Heart left ventricle (tissue), 13 donors: ENCODE results near the gene AAMP.

Experiments
- POLR2A ChIP-seq, 2 donors: fragments of 450-650 bp; IDR thresholded peaks; one replicate each; pipeline ENCODE4 v1.6.1; 2017; ENCODE audit warnings: antibody characterized with exemption in 2 of 2, mild to moderate bottlenecking in 2 of 2, moderate library complexity in 2 of 2
- TF ChIP-seq, protein P1 (sequence below), 12 donors: fragments of 200-600 bp; sonication (generic) in 4 of 12; IDR thresholded peaks; one replicate each; pipeline versions ENCODE4 v1.5.0 to v1.8.0; 2018 to 2022; ENCODE audit warnings: antibody characterized with exemption in 12 of 12, mild to moderate bottlenecking in 5 of 12
- donor health status: ischemic (EF 13 %, LVEDD 7.1; RV severe dilation, severe dysfunction).
- donor health status: DM: no; HTN: yes; CAD: no.
- donor health status: DM: no; HTN: no; CAD: no.
- donor health status: ischemic (EF 25% LVEDD 6.9; RV normal size, moderate dysfunction).
- donor health status: ischemic (EF 25% LVEDD 5.7; RV mildly dilated, moderate dysfunction).
- donor health status: ischemic (EF 35%, LVEDD 5.7; RV mildly dilated, moderate dysfunction).
- donor health status: nonischemic (EF 11% LVEDD 7.7; RV severe dilation, severe dysfunction).
- donor health status: DM: yes; HTN: yes; CAD: no.
- donor health status: PGD.
- donor health status: ischemic (EF 29% LVEDD 5.4; RV normal size, mild dysfunction).
- donor health status: nonischemic (EF 23%, LVEDD 6.1; RV moderate dilation, normal function).

GRCh38 chr2:218318241-218318640 is 48.3 kb upstream of the AAMP start:
- TF ChIP-seq, protein P1, sequence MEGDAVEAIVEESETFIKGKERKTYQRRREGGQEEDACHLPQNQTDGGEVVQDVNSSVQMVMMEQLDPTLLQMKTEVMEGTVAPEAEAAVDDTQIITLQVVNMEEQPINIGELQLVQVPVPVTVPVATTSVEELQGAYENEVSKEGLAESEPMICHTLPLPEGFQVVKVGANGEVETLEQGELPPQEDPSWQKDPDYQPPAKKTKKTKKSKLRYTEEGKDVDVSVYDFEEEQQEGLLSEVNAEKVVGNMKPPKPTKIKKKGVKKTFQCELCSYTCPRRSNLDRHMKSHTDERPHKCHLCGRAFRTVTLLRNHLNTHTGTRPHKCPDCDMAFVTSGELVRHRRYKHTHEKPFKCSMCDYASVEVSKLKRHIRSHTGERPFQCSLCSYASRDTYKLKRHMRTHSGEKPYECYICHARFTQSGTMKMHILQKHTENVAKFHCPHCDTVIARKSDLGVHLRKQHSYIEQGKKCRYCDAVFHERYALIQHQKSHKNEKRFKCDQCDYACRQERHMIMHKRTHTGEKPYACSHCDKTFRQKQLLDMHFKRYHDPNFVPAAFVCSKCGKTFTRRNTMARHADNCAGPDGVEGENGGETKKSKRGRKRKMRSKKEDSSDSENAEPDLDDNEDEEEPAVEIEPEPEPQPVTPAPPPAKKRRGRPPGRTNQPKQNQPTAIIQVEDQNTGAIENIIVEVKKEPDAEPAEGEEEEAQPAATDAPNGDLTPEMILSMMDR (IDR thresholded peaks at IDR 0.05) = no peak
- no peak for TF ChIP-seq POLR2A (IDR thresholded peaks at IDR 0.05)
